HUES64 (cell line): Measurements from ENCODE around the gene STAC3.
A peak's percentile ranks its signal among the peaks of the same experiment; 100 is the strongest.

Experiments
- H3K27ac ChIP-seq: 2 replicates; pipeline ENCODE4 v1.7.0; 2013; ENCODE audit warnings: low read depth, low read length, inconsistent platforms
- H3K27me3 ChIP-seq: 2 replicates; pipeline ENCODE4 v1.6.1; 2013; ENCODE audit warnings: mild to moderate bottlenecking, low read length; ENCODE audit not compliant: insufficient read depth
- H3K36me3 ChIP-seq: 2 replicates; pipeline ENCODE4 v1.6.1; 2013; ENCODE audit warnings: mild to moderate bottlenecking, low read length; ENCODE audit not compliant: insufficient read depth
- H3K4me1 ChIP-seq: 2 replicates; pipeline ENCODE4 v1.6.1; 2013; ENCODE audit warnings: mild to moderate bottlenecking, low read length, moderate library complexity; ENCODE audit not compliant: insufficient read depth
- H3K4me3 ChIP-seq: 2 replicates; pipeline ENCODE4 v1.5.1; 2013; ENCODE audit warnings: mild to moderate bottlenecking, low read length, moderate library complexity
- H3K9ac ChIP-seq: 2 replicates; pipeline ENCODE4 v1.6.1; 2013; ENCODE audit warnings: mild to moderate bottlenecking, low read depth, low read length
- H3K9me3 ChIP-seq: 2 replicates; pipeline ENCODE4 v1.6.1; 2013; ENCODE audit warnings: low read depth, low read length; ENCODE audit not compliant: insufficient read depth
- whole genome bisulfite sequencing: fragments of 150-250, 120-280 bp; methylation state at CpG from one replicate; pipeline ENCODE4 v1.1.7; 2013; ENCODE audit warnings: missing lambda C conversion rate; 5-methylcytosine and 5-hydroxymethylcytosine counted together

STAC3 gene

DNA sequence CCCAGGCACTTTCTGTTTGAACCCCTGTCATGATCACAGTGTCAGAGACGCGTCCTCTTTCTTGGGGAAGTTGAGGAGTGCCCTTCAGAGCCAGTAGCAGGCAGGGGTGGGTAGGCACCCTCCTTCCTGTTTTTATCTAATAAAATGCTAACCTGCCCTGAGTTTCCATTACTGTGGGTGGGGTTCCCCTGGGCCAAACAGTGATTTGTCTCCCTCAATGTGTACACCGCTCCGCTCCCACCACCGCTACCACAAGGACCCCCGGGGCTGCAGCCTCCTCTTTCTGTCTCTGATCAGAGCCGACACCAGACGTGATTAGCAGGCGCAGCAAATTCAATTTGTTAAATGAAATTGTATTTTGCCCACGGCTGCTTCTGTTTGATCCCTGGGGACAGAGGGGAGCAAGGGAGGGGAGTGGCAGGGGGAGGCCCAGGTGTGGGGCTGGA, 16.4 kb downstream of the STAC3 start:
- Histone ChIP-seq H3K9ac (no peak overlapping the region), H3K4me3 (no peak overlapping the region), H3K36me3 (peaks cover 40% of the 10 kb centered on the region)

DNA sequence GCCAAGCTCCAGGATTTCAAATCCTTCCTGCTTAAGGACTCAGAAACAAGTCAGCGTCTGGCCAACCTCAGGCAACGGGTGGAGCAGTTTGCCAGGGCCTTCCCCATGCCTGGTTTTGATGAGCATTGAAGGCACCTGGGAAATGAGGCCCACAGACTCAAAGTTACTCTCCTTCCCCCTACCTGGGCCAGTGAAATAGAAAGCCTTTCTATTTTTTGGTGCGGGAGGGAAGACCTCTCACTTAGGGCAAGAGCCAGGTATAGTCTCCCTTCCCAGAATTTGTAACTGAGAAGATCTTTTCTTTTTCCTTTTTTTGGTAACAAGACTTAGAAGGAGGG, 16.8 kb downstream of the STAC3 start:
- peaks cover 14% of the 10 kb centered on the region for H3K4me1 ChIP-seq

More for the DNA sequence above, 16.4 kb downstream of the STAC3 start:
- H3K9me3 ChIP-seq = no peaks in the 10 kb centered on the region
- WGBS = 91% methylated on average over 10 of the region's 10 CpGs
- H3K27ac ChIP-seq = no peak overlapping the region
- peaks cover 49% of the 10 kb centered on the region for H3K27me3 ChIP-seq
- H3K4me1 ChIP-seq = peaks cover 14% of the 10 kb centered on the region

DNA sequence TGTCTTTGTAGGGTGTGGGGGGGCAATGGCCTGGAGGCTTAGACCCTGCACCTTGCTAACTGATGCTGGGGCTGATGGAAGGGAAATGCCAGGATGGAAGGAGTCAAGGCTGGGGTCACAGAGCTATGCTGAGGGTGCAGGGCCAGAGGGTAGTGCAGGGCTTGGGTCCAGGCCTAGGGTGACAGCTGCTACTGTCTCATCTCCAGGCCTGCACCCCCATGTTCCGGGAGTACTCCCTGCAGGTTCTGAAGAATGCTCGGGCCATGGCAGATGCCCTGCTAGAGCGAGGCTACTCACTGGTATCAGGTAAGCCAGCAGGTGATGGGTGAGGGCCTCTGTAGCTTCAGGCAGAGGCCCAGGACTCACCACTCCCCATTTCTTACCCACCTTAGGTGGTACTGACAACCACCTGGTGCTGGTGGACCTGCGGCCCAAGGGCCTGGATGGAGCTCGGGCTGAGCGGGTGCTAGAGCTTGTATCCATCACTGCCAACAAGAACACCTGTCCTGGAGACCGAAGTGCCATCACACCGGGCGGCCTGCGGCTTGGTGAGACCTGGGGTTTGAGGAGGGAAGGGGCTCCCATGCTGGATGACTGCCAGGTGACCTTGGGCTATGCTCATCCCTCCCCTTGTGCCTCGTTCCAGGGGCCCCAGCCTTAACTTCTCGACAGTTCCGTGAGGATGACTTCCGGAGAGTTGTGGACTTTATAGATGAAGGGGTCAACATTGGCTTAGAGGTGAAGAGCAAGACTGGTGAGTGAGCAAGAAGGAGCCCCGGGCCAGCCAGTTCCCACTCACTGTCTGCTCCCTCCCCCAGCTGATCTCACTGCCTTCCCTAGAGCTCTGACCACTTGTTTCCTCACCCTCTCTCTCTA, 17.4 kb downstream of the STAC3 start:
- peaks cover 46% of the 10 kb centered on the region for H3K27me3 ChIP-seq
- no peak overlapping the region for H3K4me3 ChIP-seq
- H3K9ac ChIP-seq = no peak overlapping the region
- peaks cover 40% of the 10 kb centered on the region for H3K36me3 ChIP-seq
- WGBS = 93% methylated on average over 15 of the region's 15 CpGs
- H3K4me1 ChIP-seq = peaks cover 14% of the 10 kb centered on the region
- no peaks in the 10 kb centered on the region for H3K9me3 ChIP-seq
- H3K27ac ChIP-seq = no peak overlapping the region

More for the DNA sequence above, 16.8 kb downstream of the STAC3 start:
- Histone ChIP-seq H3K36me3 (peaks cover 40% of the 10 kb centered on the region), H3K27me3 (peaks cover 46% of the 10 kb centered on the region), H3K9me3 (no peaks in the 10 kb centered on the region), H3K9ac (no peak overlapping the region), H3K4me3 (no peak overlapping the region), H3K27ac (no peak overlapping the region)
- WGBS = 89% methylated on average over 3 of the region's 3 CpGs

DNA sequence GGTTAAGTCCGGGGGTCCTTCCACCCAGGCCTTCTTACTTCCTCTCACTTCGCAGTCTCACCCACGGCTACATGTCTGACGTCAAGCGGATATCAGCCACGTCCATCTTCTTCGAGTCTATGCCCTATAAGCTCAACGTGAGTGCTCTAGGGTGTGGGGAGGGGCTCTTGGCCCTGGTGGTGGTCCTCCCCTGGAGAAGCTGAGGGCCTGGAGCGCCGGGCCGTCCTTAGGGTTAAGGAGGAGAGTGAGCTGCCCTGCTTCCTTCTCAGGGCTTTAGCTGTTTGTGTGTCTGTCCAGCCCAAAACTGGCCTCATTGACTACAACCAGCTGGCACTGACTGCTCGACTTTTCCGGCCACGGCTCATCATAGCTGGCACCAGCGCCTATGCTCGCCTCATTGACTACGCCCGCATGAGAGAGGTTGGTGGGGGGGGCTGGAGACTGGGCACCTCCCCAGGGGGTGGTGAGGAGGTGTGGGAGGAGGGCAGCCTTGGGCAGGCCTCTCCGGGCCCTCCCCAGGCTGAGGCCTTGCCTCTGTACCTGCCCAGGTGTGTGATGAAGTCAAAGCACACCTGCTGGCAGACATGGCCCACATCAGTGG, 18.7 kb downstream of the STAC3 start:
- Histone ChIP-seq H3K27me3 (peaks cover 44% of the 10 kb centered on the region), H3K27ac (no peak overlapping the region), H3K9me3 (no peaks in the 10 kb centered on the region), H3K9ac (no peak overlapping the region), H3K4me3 (no peak overlapping the region), H3K4me1 (peaks cover 14% of the 10 kb centered on the region), H3K36me3 (peaks cover 40% of the 10 kb centered on the region)
- 96% methylated on average over 19 of the region's 19 CpGs for WGBS

DNA sequence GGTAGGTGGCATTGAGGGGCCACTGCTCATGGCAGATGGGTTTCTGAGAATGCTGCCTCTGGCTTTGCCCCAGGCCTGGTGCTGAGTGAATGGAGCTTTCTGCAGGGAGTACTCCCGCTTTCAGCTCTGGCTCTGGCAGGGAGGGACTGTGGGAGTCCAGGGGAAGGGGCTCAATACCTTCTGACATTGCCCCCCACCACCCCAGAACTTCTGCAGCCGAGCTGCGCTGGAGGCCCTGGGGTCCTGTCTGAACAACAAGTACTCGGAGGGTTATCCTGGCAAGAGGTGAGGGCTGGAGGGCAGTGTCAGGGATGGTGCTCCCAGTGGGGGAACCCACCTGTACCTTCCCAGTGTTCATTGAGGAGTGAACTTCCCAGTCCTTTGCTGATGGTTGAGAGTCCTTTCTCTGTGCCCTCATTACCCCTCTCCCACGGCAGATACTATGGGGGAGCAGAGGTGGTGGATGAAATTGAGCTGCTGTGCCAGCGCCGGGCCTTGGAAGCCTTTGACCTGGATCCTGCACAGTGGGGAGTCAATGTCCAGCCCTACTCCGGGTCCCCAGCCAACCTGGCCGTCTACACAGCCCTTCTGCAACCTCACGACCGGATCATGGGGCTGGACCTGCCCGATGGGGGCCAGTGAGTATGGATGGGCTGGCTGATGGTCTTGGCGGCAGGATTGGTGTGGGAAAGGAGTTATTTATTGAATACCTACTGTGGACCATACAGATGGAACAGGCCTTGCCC, 19.5 kb downstream of the STAC3 start:
- Histone ChIP-seq H3K4me3 (peak overlapping the region; percentile 86; the same call in 1 of the 2 replicates), H3K4me1 (peaks cover 16% of the 10 kb centered on the region), H3K36me3 (peaks cover 40% of the 10 kb centered on the region), H3K27ac (no peak overlapping the region), H3K9ac (peak overlapping the region; percentile 97; the same call in 1 of the 2 replicates), H3K9me3 (no peaks in the 10 kb centered on the region), H3K27me3 (peaks cover 44% of the 10 kb centered on the region)
- WGBS = 92% methylated on average over 12 of the region's 13 CpGs

DNA sequence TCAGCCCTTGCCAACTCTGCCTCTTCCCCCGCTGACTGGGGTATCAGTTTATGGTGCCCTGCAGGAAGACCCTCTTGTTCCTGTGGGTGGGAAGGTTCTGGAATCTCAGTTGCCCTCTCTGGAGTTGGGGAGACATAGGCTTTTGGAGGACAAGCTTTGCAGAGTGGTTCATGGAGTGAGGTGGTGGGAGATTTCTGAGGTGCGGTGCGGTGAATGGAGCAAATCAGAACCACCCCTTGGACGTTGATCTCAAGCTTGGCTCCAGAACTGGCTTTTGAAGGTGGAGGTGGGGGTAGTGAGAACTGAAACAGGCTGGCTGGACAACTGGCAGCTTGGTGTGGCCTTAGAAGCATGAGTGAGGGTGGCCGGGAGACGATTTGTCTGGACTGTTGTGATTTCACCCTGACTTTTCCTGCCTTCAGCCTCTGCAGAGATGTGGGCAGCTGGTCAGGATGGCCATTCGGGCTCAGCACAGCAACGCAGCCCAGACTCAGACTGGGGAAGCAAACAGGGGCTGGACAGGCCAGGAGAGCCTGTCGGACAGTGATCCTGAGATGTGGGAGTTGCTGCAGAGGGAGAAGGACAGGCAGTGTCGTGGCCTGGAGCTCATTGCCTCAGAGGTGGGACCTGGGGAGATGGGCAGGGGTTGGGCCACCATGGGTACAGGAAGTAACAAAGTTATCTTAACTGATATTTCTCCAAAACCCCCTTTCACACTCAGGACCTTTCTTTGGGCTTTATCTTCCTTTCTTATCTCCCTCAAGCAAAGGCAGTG, 20.4 kb downstream of the STAC3 start:
- peak overlapping the region; percentile 93 for H3K27ac ChIP-seq
- H3K9ac ChIP-seq = peak overlapping the region; percentile 97
- H3K4me1 ChIP-seq = peaks cover 16% of the 10 kb centered on the region
- no peaks in the 10 kb centered on the region for H3K9me3 ChIP-seq
- peaks cover 40% of the 10 kb centered on the region for H3K36me3 ChIP-seq
- 56% methylated on average over 10 of the region's 10 CpGs for WGBS
- peak overlapping the region; percentile 86 for H3K4me3 ChIP-seq
- H3K27me3 ChIP-seq = peaks cover 44% of the 10 kb centered on the region

GRCh38 chr12:57229634-57230380, 21.2 kb downstream of the STAC3 start, which contains the start of gene SHMT2:
Gene SHMT2, plus strand, starts transcription at chr12:57229711. Its CDS starts 68 bp downstream, at chr12:57229779.
- WGBS = under 1% methylated on average over 41 of the region's 42 CpGs
- peak within 1 kb of the TSS; percentile 93 for H3K27ac ChIP-seq
- peaks cover 16% of the 10 kb centered on the region for H3K4me1 ChIP-seq
- no peaks in the 10 kb centered on the region for H3K9me3 ChIP-seq
- peak within 1 kb of the TSS; percentile 86 for H3K4me3 ChIP-seq
- H3K36me3 ChIP-seq = peaks cover 40% of the 10 kb centered on the region
- H3K9ac ChIP-seq = peak within 1 kb of the TSS; percentile 97
- H3K27me3 ChIP-seq = peaks cover 44% of the 10 kb centered on the region

DNA sequence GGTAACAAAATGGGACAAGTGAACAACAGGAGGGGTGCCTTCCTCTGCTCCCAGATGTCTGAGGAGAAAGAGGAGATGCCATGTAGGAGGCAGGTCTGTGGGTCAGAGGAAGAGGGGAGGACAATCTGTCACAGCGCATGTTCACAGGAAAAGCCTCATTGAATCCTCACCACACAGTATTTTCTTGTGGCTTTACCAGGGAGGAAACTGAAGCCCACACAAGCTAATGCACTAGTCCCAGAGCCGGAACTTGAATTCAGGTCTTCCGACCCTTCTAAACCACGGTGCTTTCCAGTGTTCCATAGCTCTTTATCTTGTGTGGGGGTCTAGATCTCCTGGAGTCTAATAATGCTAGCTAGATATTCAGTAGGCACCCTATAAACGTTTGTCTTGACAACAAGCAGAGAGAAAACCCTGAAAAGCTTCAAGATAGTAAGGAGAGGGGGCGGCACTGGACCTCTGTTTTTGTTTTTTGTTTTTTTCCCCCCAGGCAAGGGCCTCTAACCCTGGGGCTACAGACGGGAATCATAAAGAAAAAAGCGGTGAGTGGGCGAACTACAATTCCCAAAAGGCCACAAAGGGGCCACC, 21.8 kb downstream of the STAC3 start:
- Histone ChIP-seq H3K9me3 (no peaks in the 10 kb centered on the region), H3K36me3 (peaks cover 35% of the 10 kb centered on the region), H3K9ac (peak overlapping the region; percentile 97), H3K4me3 (peak overlapping the region; percentile 86), H3K27ac (no peak overlapping the region; the same call in 1 of the 2 replicates), H3K27me3 (peaks cover 49% of the 10 kb centered on the region), H3K4me1 (peaks cover 16% of the 10 kb centered on the region)
- WGBS = 29% methylated on average over 9 of the region's 9 CpGs

DNA sequence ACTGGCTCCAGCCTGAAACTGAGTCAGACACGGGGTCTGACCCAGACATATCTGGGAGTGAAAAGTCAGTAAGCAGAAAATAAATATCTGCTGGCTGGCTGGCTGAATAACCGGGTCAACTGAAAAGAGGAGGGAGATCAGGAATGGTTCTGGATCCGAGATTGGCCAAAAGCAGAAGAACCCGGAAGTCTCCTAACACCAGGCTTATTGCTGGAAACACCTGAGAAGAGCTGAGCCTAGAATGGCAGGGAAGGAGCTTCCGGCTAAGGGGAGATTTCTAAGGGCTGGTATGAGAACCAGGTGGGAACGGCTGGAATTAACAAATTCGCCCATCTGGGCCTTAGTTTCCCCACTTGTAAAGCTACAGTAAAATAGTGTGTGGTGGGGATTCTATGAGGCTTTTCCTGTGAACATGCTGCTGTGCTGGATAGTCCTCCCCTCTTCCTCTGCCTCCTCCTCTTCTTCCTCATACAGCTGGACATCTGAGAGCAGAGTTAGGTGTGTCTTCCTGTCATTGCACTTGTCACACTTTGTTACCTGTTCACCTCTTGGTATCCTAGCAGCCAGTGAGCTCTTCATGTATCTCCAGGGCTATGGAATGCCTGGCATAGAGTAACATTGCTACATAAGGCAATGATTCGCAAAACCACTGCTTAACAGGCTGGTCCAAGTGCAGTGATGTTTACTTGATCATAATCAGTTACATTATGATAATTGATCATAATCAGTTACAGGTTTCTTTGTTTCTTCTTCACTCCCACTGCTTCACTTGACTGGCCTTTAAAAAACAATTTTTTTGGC, 23.5 kb downstream of the STAC3 start:
- Histone ChIP-seq H3K27me3 (peaks cover 66% of the 10 kb centered on the region), H3K9ac (no peak overlapping the region), H3K27ac (no peak overlapping the region), H3K4me3 (peak overlapping the region; percentile 50), H3K9me3 (no peaks in the 10 kb centered on the region), H3K4me1 (peaks cover 16% of the 10 kb centered on the region), H3K36me3 (peaks cover 18% of the 10 kb centered on the region)
- 41% methylated on average over 7 of the region's 8 CpGs for WGBS
